Liver (tissue), 9 donors: ENCODE measurements around the gene KAZALD1. TPM values are rescaled to one million over a fixed set of nuclear protein-coding genes. Genes with fewer than 3 reads are reported as not detected.

ENCODE experiments used
- DNase-seq: peaks from one replicate; pipeline ENCODE4 v3.0.0-alpha.2; 2017; ENCODE audit warnings: low spot score
- H3K27ac ChIP-seq, 2 donors: one replicate each; pipeline ENCODE4 v1.7.0; 2013; ENCODE audit warnings: inconsistent platforms in 2 of 2, low read length in 2 of 2, control low read depth in 1 of 2, low read depth in 1 of 2, mild to moderate bottlenecking in 1 of 2
- H3K27me3 ChIP-seq, 4 donors: one replicate each; pipeline versions ENCODE4 v1.6.1 to v1.7.0; 2013; ENCODE audit warnings: low read length in 3 of 4, inconsistent platforms in 1 of 4, mild to moderate bottlenecking in 1 of 4, moderate library complexity in 1 of 4; ENCODE audit not compliant: control insufficient read depth in 4 of 4, insufficient read depth in 4 of 4
- H3K36me3 ChIP-seq, 4 donors: one replicate each; pipeline versions ENCODE4 v1.6.1 to v1.7.0; 2013; ENCODE audit warnings: low read length in 3 of 4, mild to moderate bottlenecking in 3 of 4, low read depth in 1 of 4, moderate library complexity in 1 of 4; ENCODE audit not compliant: control insufficient read depth in 4 of 4, insufficient read depth in 3 of 4
- H3K4me1 ChIP-seq, 4 donors: one replicate each; pipeline versions ENCODE4 v1.6.1 to v1.7.0; 2013; ENCODE audit warnings: low read length in 3 of 4, mild to moderate bottlenecking in 3 of 4, moderate library complexity in 1 of 4; ENCODE audit not compliant: control insufficient read depth in 4 of 4, insufficient read depth in 4 of 4
- H3K4me3 ChIP-seq, 3 donors: one replicate each; pipeline versions ENCODE4 v1.6.1 to v1.7.0; 2013; ENCODE audit warnings: low read length in 3 of 3, control low read depth in 1 of 3, low read depth in 1 of 3, mild to moderate bottlenecking in 1 of 3
- H3K9ac ChIP-seq, 2 donors: one replicate each; pipeline ENCODE4 v1.7.0; 2013; ENCODE audit warnings: low read length in 2 of 2, mild to moderate bottlenecking in 2 of 2, moderate library complexity in 2 of 2, control low read depth in 1 of 2, low read depth in 1 of 2
- H3K9me3 ChIP-seq, 4 donors: one replicate each; pipeline versions ENCODE4 v1.6.1 to v1.7.0; 2013; ENCODE audit warnings: low read length in 3 of 4; ENCODE audit not compliant: control insufficient read depth in 4 of 4
- CTCF ChIP-seq: fragments of 150-350 bp; IDR thresholded peaks from 2 replicates; pipeline ENCODE4 v1.5.1; 2017; ENCODE audit warnings: improper control_type of control experiment, low read depth, low read length; ENCODE audit not compliant: missing input control
- EGR1 ChIP-seq, 2 donors: IDR thresholded peaks; 2 replicates each; pipeline ENCODE4 v1.6.1; 2016 to 2018; ENCODE audit warnings: antibody characterized with exemption in 2 of 2, low read depth in 2 of 2
- FOXA1 ChIP-seq: IDR thresholded peaks from 2 replicates; pipeline ENCODE4 v1.6.1; 2016; ENCODE audit warnings: antibody characterized with exemption
- GABPA ChIP-seq, 2 donors: IDR thresholded peaks in 1 of 2; conservative IDR thresholded peaks in 1 of 2; 2 replicates each; pipeline ENCODE4 v1.6.1; 2016; ENCODE audit warnings: antibody characterized with exemption in 2 of 2, mild to moderate bottlenecking in 1 of 2, moderate library complexity in 1 of 2
- HNF4G ChIP-seq: IDR thresholded peaks from 2 replicates; pipeline ENCODE4 v1.6.1; 2016; ENCODE audit warnings: antibody characterized with exemption
- JUND ChIP-seq, 2 donors: IDR thresholded peaks; 2 replicates each; pipeline ENCODE4 v1.6.1; 2016; ENCODE audit warnings: antibody characterized with exemption in 2 of 2
- RAD21 ChIP-seq, 2 donors: IDR thresholded peaks; 2 replicates each; pipeline ENCODE4 v1.6.1; 2016; ENCODE audit warnings: antibody characterized with exemption in 2 of 2, mild to moderate bottlenecking in 2 of 2
- RXRA ChIP-seq, 2 donors: IDR thresholded peaks; 2 replicates each; pipeline ENCODE4 v1.6.1; 2017 to 2018; ENCODE audit warnings: antibody characterized with exemption in 2 of 2, mild to moderate bottlenecking in 1 of 2
- SP1 ChIP-seq: IDR thresholded peaks from 2 replicates; pipeline ENCODE4 v1.6.1; 2018; ENCODE audit warnings: antibody characterized with exemption, mild to moderate bottlenecking
- TAF1 ChIP-seq: conservative IDR thresholded peaks from 2 replicates; pipeline ENCODE4 v1.6.1; 2016; ENCODE audit warnings: antibody characterized with exemption, mild to moderate bottlenecking
- YY1 ChIP-seq: IDR thresholded peaks from 2 replicates; pipeline ENCODE4 v1.6.1; 2016; ENCODE audit warnings: antibody characterized with exemption, mild to moderate bottlenecking
- ZBTB33 ChIP-seq: IDR thresholded peaks from 2 replicates; pipeline ENCODE4 v1.6.1; 2016; ENCODE audit warnings: antibody characterized with exemption
- WGBS: extraction: QIAGEN DNeasy Blood & Tissue Kit; methylation state at CpG from one replicate; pipeline ENCODE4 v1.1.7; 2013; 5-methylcytosine and 5-hydroxymethylcytosine counted together
- polyA plus RNA-seq, 2 donors: library from polyadenylated mRNA; stranded (reverse) in 1 of 2; unstranded in 1 of 2; fragments of 200-250 nt in 1 of 2; fragments of >200 nt in 1 of 2; fragmentation: Nextera tagmentation in 1 of 2; extraction: Ambion mirVana in 1 of 2; gene quantifications; one replicate each; pipeline versions ENCODE4 v1.2.1 to v1.2.3, GENCODE V29; 2013 to 2015
- total RNA-seq, 2 donors: library from RNA; depleted of rRNA; stranded (reverse); fragments of >200 nt; gene quantifications; one replicate each; pipeline ENCODE4 v1.2.3, GENCODE V29; 2014
- donor health status: healthy.
- donor health status: healthy.
- donor health status: healthy.
- donor health status: healthy.
- donor health status: healthy.

KAZALD1 gene
- total and polyA plus RNA-seq, 4 donors = 0.21 to 1.2 (median 0.71) TPM

- Histone ChIP-seq H3K36me3 (no peaks in the 10 kb centered on the region), H3K9me3 (no peaks in the 10 kb centered on the region), H3K27ac (no peak overlapping the region), H3K4me1 (peaks cover 2 to 13% (median 3%) of the 10 kb centered on the region in 4 donors), H3K4me3 (no peak overlapping the region), H3K27me3 (peaks cover 0 to 2% (median under 1%) of the 10 kb centered on the region in 4 donors), H3K9ac (no peak overlapping the region)
- DNase-seq = peak; percentile 90
- TF ChIP-seq HNF4G = no peak
- peak; percentile 97 for TF ChIP-seq CTCF
- TF ChIP-seq TAF1 = no peak
- peak; percentile 86 to 89 for TF ChIP-seq RAD21 (IDR thresholded peaks at IDR 0.05)
- 19% methylated on average over 11 of the region's 11 CpGs for WGBS
Measured at GRCh38 chr10:101014230-101014884, 47.4 kb upstream of the KAZALD1 start.

GRCh38 chr10:101014966-101015581, 46.7 kb upstream of the KAZALD1 start:
- Histone ChIP-seq H3K4me1 (peaks cover 2 to 13% (median 3%) of the 10 kb centered on the region in 4 donors), H3K27ac (no peak overlapping the region), H3K27me3 (peaks cover 0 to 2% (median under 1%) of the 10 kb centered on the region in 4 donors), H3K36me3 (no peaks in the 10 kb centered on the region), H3K9ac (no peak overlapping the region), H3K4me3 (no peak overlapping the region), H3K9me3 (no peaks in the 10 kb centered on the region)
- 55% methylated on average over 7 of the region's 7 CpGs for WGBS
- DNase-seq = no peak
- TF ChIP-seq RAD21 (IDR thresholded peaks at IDR 0.05) (no peak), CTCF (no peak), GABPA (IDR thresholded peaks at IDR 0.05 in 1 of 2, conservative IDR thresholded peaks at IDR 0.05 in 1 of 2) (no peak), RXRA (IDR thresholded peaks at IDR 0.05) (no peak), HNF4G (no peak), FOXA1 (no peak), YY1 (no peak), TAF1 (no peak), ZBTB33 (no peak), EGR1 (IDR thresholded peaks at IDR 0.05; ENCODE audit: low read depth in 2 of 2) (no peak), SP1 (no peak), JUND (IDR thresholded peaks at IDR 0.05) (no peak)
